Measurements from ENCODE around the gene BNIP5.

- TF ChIP-seq, protein P1, sequence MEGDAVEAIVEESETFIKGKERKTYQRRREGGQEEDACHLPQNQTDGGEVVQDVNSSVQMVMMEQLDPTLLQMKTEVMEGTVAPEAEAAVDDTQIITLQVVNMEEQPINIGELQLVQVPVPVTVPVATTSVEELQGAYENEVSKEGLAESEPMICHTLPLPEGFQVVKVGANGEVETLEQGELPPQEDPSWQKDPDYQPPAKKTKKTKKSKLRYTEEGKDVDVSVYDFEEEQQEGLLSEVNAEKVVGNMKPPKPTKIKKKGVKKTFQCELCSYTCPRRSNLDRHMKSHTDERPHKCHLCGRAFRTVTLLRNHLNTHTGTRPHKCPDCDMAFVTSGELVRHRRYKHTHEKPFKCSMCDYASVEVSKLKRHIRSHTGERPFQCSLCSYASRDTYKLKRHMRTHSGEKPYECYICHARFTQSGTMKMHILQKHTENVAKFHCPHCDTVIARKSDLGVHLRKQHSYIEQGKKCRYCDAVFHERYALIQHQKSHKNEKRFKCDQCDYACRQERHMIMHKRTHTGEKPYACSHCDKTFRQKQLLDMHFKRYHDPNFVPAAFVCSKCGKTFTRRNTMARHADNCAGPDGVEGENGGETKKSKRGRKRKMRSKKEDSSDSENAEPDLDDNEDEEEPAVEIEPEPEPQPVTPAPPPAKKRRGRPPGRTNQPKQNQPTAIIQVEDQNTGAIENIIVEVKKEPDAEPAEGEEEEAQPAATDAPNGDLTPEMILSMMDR (IDR thresholded peaks at IDR 0.05 in 8 of 11, conservative IDR thresholded peaks at IDR 0.05 in 3 of 11): no peak
- TF ChIP-seq POLR2A (IDR thresholded peaks at IDR 0.05): no peak
Measured at GRCh38 chr6:36280467-36280866, 56.2 kb downstream of the BNIP5 start.

All from spleen (tissue), 7 donors.